HEK293 (cell line): ENCODE results near the gene IRF2BPL.

Experiments
- CTCF ChIP-seq: fragments of 450-650 bp; formaldehyde crosslinking; IDR thresholded peaks from 2 replicates; pipeline ENCODE4 v1.5.1; 2016; ENCODE audit warnings: missing biosample characterization, missing genetic modification characterization
- RBAK ChIP-seq: fragments of 450-650 bp; formaldehyde crosslinking; IDR thresholded peaks from 2 replicates; pipeline ENCODE4 v1.5.1; 2016; ENCODE audit warnings: missing biosample characterization, missing genetic modification characterization
- REST ChIP-seq: fragments of 450-650 bp; formaldehyde crosslinking; IDR thresholded peaks from 2 replicates; pipeline ENCODE4 v1.5.1; 2016; ENCODE audit warnings: missing biosample characterization, missing genetic modification characterization
- YY1 ChIP-seq: fragments of 450-650 bp; formaldehyde crosslinking; IDR thresholded peaks from 2 replicates; pipeline ENCODE4 v1.5.1; 2018; ENCODE audit warnings: missing biosample characterization, missing genetic modification characterization
- ZNF132 ChIP-seq: fragments of 450-650 bp; formaldehyde crosslinking; IDR thresholded peaks from 2 replicates; pipeline ENCODE4 v1.5.1; 2017; ENCODE audit warnings: missing biosample characterization, missing genetic modification characterization, borderline replicate concordance
- ZNF292 ChIP-seq: fragments of 450-650 bp; formaldehyde crosslinking; IDR thresholded peaks from 2 replicates; pipeline ENCODE4 v1.5.1; 2016; ENCODE audit warnings: low read depth, missing biosample characterization, missing genetic modification characterization, borderline replicate concordance
- ZNF558 ChIP-seq: fragments of 450-650 bp; formaldehyde crosslinking; IDR thresholded peaks from 2 replicates; pipeline ENCODE4 v1.5.1; 2016; ENCODE audit warnings: missing biosample characterization, missing genetic modification characterization
- ZNF658 ChIP-seq: fragments of 450-650 bp; formaldehyde crosslinking; IDR thresholded peaks from 2 replicates; pipeline ENCODE4; 2016; ENCODE audit warnings: missing biosample characterization, missing genetic modification characterization

- no peak for TF ChIP-seq RBAK (tag by site-specific recombination)
- no peak for TF ChIP-seq CTCF (tag by site-specific recombination)
- TF ChIP-seq ZNF658 (tag by site-specific recombination) = no peak
- TF ChIP-seq REST (tag by site-specific recombination) = no peak
- TF ChIP-seq ZNF132 (tag by site-specific recombination) = no peak
- TF ChIP-seq YY1 (tag by site-specific recombination) = no peak
- no peak for TF ChIP-seq ZNF292
- no peak for TF ChIP-seq ZNF558 (tag by site-specific recombination)
These were observed 8.9 kb upstream of the IRF2BPL start for GRCh38 chr14:77037215-77037937.
